Measurements from ENCODE around the gene CGNL1.

The CGNL1 gene

GRCh38 chr15:57571725-57572124 is 195.4 kb downstream of the CGNL1 start:
- Histone ChIP-seq H3K27ac (replicated peaks) (no peak overlapping the region), H3K4me3 (replicated peaks; ENCODE audit: insufficient read depth, low read length) (no peak overlapping the region), H3K27me3 (ENCODE audit: insufficient read depth, poor library complexity, severe bottlenecking) (no peaks in the 10 kb centered on the region)
- DNase-seq (ENCODE audit: low read depth in 1 of 2, low spot score in 1 of 2): no peak
- TF ChIP-seq POLR2AphosphoS5 (IDR thresholded peaks at IDR 0.05; ENCODE audit: low read depth): no peak
- no peak for TF ChIP-seq SPI1 (IDR thresholded peaks at IDR 0.05; ENCODE audit: borderline replicate concordance, low read depth)
- TF ChIP-seq CTCF (IDR thresholded peaks at IDR 0.05; ENCODE audit: insufficient read depth, low read length): no peak
- no peak for TF ChIP-seq REST (IDR thresholded peaks at IDR 0.05; ENCODE audit: insufficient replicate concordance, low read depth)
- TF ChIP-seq GABPA (IDR thresholded peaks at IDR 0.05; ENCODE audit: low read depth): no peak

GRCh38 chr15:57572468-57572867 is 196.2 kb downstream of the CGNL1 start:
- no peak overlapping the region for H3K27ac ChIP-seq (replicated peaks)
- no peak for DNase-seq (ENCODE audit: low read depth in 1 of 2, low spot score in 1 of 2)
- TF ChIP-seq GABPA (IDR thresholded peaks at IDR 0.05; ENCODE audit: low read depth) (no peak), POLR2AphosphoS5 (IDR thresholded peaks at IDR 0.05; ENCODE audit: low read depth) (no peak), REST (IDR thresholded peaks at IDR 0.05; ENCODE audit: insufficient replicate concordance, low read depth) (no peak), CTCF (IDR thresholded peaks at IDR 0.05; ENCODE audit: insufficient read depth, low read length) (no peak), SPI1 (IDR thresholded peaks at IDR 0.05; ENCODE audit: borderline replicate concordance, low read depth) (no peak)
- no peaks in the 10 kb centered on the region for H3K27me3 ChIP-seq (ENCODE audit: insufficient read depth, poor library complexity, severe bottlenecking)
- no peak overlapping the region for H3K4me3 ChIP-seq (replicated peaks; ENCODE audit: insufficient read depth, low read length)

- DNase-seq (ENCODE audit: low read depth in 1 of 2, low spot score in 1 of 2): no peak
- Histone ChIP-seq H3K4me3 (replicated peaks; ENCODE audit: insufficient read depth, low read length) (no peak overlapping the region), H3K27ac (replicated peaks) (no peak overlapping the region), H3K27me3 (ENCODE audit: insufficient read depth, poor library complexity, severe bottlenecking) (no peaks in the 10 kb centered on the region)
- TF ChIP-seq POLR2AphosphoS5 (IDR thresholded peaks at IDR 0.05; ENCODE audit: low read depth) (no peak), GABPA (IDR thresholded peaks at IDR 0.05; ENCODE audit: low read depth) (no peak), REST (IDR thresholded peaks at IDR 0.05; ENCODE audit: insufficient replicate concordance, low read depth) (no peak), CTCF (IDR thresholded peaks at IDR 0.05; ENCODE audit: insufficient read depth, low read length) (no peak), SPI1 (IDR thresholded peaks at IDR 0.05; ENCODE audit: borderline replicate concordance, low read depth) (no peak)
Observed at GRCh38 chr15:57573151-57573550, 196.8 kb downstream of the CGNL1 start.

Measured in HL-60 (cell line).